Measurements from ENCODE around the gene FAM78B.

FAM78B gene

DNA sequence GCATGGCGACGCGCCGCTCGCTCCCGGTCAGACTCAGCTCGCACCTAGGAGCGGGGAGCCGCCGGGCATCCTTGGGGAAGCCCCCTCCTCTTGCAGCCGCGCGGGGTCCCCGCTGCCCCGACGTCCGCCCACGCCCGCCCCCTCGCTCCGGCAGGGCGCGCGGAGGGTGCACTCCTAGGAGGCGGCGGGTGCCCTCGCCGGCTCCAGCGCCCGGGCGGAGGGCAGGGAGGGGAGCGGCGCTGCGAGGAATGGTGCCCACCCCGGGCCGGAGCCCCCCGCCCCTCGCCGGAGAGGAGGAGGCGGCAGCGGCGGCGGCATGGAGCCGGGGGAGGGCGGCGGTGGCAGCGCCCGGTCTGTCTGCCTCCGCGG is 488 bp downstream of the FAM78B start:
- in situ Hi-C loops (cut with HindIII; ENCODE audit: low pct_ligation_motif_present, low pct_unique_long_range_greater_than_20kb, low sequenced_read_pairs) = no loop called here
- no peak for DNase-seq

DNA sequence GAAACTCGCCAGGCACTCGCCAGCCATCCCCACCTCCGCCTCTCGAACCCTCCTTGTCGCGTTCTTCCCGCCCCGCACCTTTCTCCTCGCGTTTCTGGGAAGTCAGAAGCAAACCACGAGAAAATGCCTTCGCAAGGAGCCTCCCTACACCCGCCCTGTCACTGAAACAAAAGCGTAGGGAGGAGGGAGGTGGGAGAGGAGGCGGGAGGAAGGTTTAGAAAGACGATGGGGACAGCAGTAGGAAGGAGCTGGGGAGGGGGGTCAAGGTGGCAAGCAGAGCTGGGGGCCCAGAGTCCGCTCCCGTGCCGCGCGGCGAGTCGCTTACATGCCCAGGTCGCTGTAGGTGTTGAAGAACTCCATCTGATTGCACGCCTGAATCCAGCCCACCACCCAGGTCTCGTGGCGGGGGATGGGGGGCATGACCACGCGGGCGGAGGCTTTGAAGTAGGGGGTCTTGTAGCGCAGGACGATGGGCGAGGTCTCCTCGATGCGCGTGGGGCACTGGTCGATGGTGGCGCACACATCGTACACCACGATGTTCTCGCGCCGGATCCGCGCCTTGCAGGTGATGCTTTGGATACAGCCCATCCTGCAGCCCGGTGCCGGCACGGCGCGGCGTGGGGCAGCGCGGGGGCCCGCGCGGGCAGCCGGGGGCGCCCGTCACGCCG is 1.0 kb downstream of the FAM78B start:
- in situ Hi-C loops (cut with HindIII; ENCODE audit: low pct_ligation_motif_present, low pct_unique_long_range_greater_than_20kb, low sequenced_read_pairs) = no loop called here
- peak; percentile 6 for DNase-seq

DNA sequence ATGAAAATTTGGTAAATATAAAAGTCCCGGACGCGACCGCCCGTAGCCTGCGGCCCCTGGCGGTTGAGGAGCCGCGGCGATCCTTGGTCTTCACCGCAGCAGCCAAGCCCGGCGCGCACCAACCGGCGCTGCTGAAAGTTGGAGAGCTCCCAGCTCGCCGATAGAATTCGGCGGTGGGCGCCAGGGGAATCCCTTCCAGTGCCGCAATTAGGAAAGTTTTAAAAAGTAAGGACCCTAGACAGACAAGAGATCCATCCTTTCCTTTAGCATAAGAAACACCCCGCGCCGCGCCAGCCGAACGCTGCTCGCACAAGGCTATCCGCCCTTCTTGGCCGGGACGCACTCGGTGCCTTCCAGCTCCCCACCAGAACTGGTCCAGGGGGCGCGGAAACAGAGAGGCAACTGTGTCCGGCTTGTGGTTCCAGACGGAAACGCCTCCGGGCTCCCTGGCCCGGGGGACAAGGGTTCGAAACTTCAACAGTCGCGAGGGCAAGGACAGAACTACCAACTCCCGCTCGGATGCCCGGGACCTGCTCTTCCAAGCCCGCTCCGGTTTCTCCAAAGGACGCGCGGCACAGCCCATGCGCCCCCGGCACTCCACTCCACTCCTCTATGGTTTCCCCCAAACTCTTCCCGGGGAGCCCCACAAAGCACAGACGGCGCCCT is 1.7 kb downstream of the FAM78B start:
- DNase-seq = peak; percentile 66
- in situ Hi-C loops (cut with HindIII; ENCODE audit: low pct_ligation_motif_present, low pct_unique_long_range_greater_than_20kb, low sequenced_read_pairs) = no loop called here

DNA sequence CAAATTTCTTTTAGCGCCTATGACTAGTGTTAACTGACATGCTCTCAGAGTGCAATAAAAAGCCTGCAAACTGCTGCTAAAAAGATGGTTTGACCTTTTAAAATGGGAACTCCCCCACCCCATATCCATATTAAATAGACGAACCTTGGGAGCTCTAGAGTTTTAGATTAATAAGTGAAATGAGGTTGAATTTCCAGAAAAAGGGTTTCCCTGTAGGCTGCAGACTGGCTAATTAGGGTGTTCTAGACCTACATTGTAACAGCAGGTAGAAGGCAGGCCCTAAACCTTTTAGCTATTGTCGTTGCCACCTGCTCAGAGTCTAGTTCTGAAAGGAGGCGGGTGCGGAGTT is 2.2 kb downstream of the FAM78B start:
- in situ Hi-C loops (cut with HindIII; ENCODE audit: low pct_ligation_motif_present, low pct_unique_long_range_greater_than_20kb, low sequenced_read_pairs) = no loop called here
- DNase-seq = no peak

DNA sequence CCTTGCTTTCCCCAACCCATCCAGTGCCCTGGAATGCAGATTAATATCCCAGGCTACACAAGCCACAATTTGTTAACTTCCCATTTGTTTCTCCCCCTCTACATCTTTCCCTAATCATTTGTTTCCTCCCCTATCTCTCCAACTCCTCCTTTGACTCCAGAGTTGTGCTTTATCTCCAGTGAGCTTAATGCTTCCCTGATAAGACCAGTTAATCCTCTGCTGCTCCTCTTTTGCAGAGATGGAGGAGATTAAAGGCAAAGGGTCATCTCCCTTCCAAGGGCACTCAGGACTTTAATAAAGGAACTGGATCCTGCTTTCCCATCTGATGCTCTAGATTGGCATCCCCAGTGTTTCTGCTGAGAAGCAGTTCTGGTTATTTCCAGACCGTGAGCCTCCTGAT is 7.1 kb downstream of the FAM78B start:
- in situ Hi-C loops (cut with HindIII; ENCODE audit: low pct_ligation_motif_present, low pct_unique_long_range_greater_than_20kb, low sequenced_read_pairs) = no loop called here
- DNase-seq = no peak

GRCh38 chr1:166156674-166157073 is 10.1 kb downstream of the FAM78B start:
- no peak for DNase-seq
- in situ Hi-C loops (cut with HindIII; ENCODE audit: low pct_ligation_motif_present, low pct_unique_long_range_greater_than_20kb, low sequenced_read_pairs) = no loop called here

DNA sequence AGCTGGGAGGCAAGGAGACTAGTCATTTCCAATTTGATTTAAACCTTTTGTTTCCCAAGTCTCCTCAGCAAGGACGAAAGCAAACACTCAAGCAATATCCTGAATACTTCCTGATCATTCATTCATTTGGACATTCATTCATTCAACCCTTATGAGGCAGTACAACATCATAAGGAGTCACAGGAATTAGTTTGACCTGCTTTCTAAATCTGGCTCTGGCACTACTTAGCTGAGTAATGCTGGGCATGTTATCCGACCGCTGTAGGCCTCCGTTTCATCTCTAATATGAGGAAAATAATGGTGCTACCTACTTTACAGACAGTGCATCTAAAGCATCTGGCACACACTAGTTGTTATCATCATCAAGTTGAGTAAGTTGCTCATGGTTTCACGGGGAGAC is 11.7 kb downstream of the FAM78B start:
- in situ Hi-C loops (cut with HindIII; ENCODE audit: low pct_ligation_motif_present, low pct_unique_long_range_greater_than_20kb, low sequenced_read_pairs) = no loop called here
- DNase-seq = no peak

DNA sequence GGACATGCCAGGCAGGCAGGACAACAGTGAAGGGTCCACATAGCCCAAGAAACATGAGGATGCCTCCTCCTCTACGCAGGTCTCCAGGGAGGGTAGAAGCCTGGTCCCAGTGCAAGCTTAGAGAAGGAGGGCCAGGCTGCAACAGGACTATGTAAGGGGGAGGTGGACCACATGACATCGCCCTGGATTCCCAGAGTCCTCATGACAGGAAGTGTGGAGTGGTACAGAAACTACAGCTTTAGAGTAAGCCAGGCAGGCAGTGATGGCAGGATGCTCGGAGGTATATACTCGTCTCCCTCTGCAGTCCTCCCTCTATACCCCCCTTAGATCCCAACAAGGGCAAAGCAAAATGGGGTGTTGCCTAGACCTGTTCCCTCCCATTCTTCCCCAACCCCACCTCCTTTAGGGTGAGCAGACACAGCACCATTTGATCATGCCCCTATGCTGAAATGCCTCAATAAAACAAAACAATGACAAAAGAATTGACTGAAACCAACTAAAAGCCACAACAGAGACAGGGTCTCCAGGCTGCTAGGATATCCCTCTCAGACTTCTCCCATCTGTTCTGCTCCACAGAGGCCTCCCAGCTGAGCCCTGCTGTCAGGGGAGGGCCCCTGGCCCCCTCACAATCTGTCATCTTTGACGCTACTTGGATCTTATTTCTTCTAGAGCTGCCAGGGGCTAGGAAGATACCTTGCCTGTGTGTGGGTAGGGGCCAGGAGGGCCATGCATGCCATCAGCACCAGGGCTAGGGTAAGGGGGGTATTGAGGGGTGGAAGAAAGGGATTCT is 13.1 kb downstream of the FAM78B start:
- in situ Hi-C loops (cut with HindIII; ENCODE audit: low pct_ligation_motif_present, low pct_unique_long_range_greater_than_20kb, low sequenced_read_pairs) = no loop called here

DNA sequence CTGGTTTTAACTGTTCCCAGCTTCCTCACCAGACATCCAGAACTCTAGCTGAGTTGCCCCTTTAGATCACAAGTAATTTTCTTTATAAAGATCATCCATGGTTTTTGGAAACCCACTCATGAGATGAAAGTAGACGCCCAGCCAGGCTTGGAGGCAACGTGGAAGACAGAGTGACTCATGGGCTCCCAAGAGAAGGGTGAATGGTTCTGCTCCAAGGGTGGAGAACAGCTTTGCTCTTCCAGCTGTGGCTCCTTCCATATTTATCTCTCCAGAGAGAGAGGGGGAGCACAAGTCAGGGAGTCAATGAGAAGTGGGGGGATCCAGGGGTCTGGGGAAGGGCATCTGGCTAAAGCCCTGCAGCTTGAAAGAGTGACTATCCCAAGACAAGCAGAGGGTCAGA is 13.8 kb downstream of the FAM78B start:
- in situ Hi-C loops (cut with HindIII; ENCODE audit: low pct_ligation_motif_present, low pct_unique_long_range_greater_than_20kb, low sequenced_read_pairs) = no loop called here
- no peak for DNase-seq

More for the DNA sequence above, 13.1 kb downstream of the FAM78B start:
- DNase-seq = no peak

GRCh38 chr1:166151804-166152203 is 15.0 kb downstream of the FAM78B start:
- in situ Hi-C loops (cut with HindIII; ENCODE audit: low pct_ligation_motif_present, low pct_unique_long_range_greater_than_20kb, low sequenced_read_pairs) = no loop called here
- no peak for DNase-seq

DNA sequence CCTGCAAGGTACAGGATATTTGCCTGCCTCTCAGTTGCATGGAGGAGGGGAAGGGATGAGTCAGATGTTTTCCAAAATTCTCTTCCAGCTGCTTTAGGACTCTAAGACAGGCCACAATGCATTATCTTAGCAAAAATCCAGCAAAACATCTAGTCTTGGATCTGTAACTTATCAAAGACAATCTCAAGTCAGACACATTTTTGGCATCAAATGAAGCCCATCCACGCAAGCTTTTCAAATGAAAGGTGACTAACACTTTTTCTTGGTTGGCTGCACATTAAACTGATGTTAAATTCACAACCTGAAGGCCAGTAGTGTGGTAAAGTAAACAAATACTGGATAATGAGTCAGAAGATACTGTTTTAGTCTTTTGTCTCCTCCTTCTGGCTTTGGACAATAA is 21.3 kb downstream of the FAM78B start:
- DNase-seq = peak; percentile 3

GRCh38 chr1:166141969-166142368 is 24.8 kb downstream of the FAM78B start:
- in situ Hi-C loops (cut with HindIII; ENCODE audit: low pct_ligation_motif_present, low pct_unique_long_range_greater_than_20kb, low sequenced_read_pairs) = no loop called here
- no peak for DNase-seq

More for the DNA sequence above, 21.3 kb downstream of the FAM78B start:
- in situ Hi-C loops (cut with HindIII; ENCODE audit: low pct_ligation_motif_present, low pct_unique_long_range_greater_than_20kb, low sequenced_read_pairs) = no loop called here

DNA sequence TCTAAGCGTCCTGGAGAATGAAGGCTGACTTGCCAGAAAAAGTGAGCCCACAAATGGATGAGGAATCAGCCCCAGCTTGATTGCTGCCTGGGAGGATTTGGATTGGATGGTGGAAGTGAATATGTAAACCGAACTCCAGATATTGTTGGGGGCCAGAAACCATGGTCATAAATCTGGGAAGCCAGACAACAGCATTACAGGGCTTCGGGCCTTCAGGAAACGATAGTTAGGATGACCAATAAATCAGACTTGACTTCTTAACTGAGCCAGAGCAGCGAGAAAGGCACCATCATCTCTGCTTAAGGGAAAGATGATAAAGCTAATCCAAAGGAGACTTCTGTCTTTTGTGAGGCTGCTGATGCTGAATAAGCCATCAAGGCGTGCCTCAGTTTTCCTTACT is 26.6 kb downstream of the FAM78B start:
- in situ Hi-C loops (cut with HindIII; ENCODE audit: low pct_ligation_motif_present, low pct_unique_long_range_greater_than_20kb, low sequenced_read_pairs) = no loop called here
- DNase-seq = no peak

GRCh38 chr1:166139735-166140134 is 27.1 kb downstream of the FAM78B start:
- in situ Hi-C loops (cut with HindIII; ENCODE audit: low pct_ligation_motif_present, low pct_unique_long_range_greater_than_20kb, low sequenced_read_pairs) = no loop called here
- no peak for DNase-seq

DNA sequence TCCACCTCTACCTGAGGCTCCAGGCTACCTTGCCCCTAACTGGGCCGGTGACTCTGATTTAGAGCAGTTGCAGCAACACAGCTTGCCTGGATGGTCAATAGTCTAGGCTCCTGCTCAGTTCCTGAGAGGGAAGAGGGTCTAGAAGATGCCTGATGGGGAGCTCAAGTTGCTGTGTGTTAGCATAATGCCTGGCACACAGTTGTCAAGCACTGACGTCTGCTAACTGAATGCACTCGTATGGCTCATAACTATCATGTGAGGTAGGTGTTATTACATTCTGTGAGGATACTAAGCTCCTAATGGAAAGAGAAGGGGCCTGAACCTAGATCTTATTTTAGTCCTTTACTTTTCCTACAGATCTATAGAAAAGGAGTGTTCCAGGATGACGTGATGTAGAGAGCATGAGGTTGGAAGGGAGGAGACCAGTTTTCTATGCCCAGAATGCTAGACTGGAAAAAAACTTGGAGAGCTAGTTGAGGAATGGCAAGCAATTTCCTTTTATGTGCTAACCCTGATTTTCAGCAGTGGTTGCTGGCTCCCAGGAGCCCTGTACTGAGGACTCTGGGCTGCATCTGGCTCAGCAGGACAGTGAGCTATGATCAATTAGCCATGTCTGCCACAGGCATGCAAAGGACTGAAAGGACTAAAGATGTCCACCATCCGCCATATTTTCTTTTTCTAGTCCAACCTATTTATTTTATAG is 30.0 kb downstream of the FAM78B start:
- DNase-seq = no peak
- in situ Hi-C loops (cut with HindIII; ENCODE audit: low pct_ligation_motif_present, low pct_unique_long_range_greater_than_20kb, low sequenced_read_pairs) = no loop called here

DNA sequence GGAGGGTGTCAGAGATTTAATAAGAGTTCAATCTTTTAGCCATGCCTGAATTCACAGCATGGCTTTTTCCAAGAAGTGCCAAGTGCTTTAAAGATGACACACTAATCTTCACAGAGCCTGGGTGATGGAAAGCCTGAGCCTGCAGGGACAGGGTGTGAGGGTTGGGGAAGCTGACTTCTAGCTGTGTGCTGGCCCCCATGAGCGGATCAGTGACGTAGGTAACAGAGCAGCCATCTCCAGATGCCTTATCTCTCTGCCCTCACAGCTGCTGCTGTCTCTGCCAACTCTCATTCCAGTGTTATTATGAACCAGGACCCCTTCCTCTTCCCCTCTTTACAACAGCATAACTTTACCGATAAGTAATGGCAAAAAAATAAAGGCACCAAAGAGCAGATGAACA is 30.6 kb downstream of the FAM78B start:
- in situ Hi-C loops (cut with HindIII; ENCODE audit: low pct_ligation_motif_present, low pct_unique_long_range_greater_than_20kb, low sequenced_read_pairs) = no loop called here

DNA sequence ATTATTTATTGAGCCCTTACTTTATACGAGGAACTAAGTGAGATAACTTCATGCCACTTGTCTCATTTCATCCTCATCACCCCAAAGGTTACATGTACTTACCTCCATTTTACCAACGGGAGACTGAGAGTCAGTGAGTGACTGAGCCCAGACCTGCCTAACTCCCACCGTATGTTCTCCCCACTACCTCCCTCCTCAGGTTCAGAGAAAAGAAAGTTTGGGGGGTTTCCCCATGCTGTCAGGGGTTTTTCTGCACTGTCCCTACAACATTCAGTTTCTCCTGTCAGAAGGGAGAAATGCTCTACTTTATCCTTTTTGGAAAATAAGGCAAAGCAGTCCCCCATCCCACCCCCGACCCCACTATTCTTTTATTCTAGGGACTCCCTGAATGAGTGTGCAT is 32.9 kb downstream of the FAM78B start:
- no peak for DNase-seq
- in situ Hi-C loops (cut with HindIII; ENCODE audit: low pct_ligation_motif_present, low pct_unique_long_range_greater_than_20kb, low sequenced_read_pairs) = no loop called here

More for the DNA sequence above, 30.6 kb downstream of the FAM78B start:
- no peak for DNase-seq

GRCh38 chr1:166133276-166133841 is 33.4 kb downstream of the FAM78B start:
- DNase-seq = peak; percentile 25
- in situ Hi-C loops (cut with HindIII; ENCODE audit: low pct_ligation_motif_present, low pct_unique_long_range_greater_than_20kb, low sequenced_read_pairs) = no loop called here

- in situ Hi-C loops (cut with HindIII; ENCODE audit: low pct_ligation_motif_present, low pct_unique_long_range_greater_than_20kb, low sequenced_read_pairs) = no loop called here
- no peak for DNase-seq
Observed at GRCh38 chr1:166132496-166132895, 34.3 kb downstream of the FAM78B start.
